Body of pancreas (tissue), 4 donors: ENCODE results near the gene OR51S1. TPM values are rescaled to one million over a fixed set of nuclear protein-coding genes. Genes with fewer than 3 reads are reported as not detected.

Experiments
- ATAC-seq: fragments of 150-250 bp; one replicate; pipeline ENCODE4 v1.9.1; 2016
- DNase-seq, 4 donors: peaks; one replicate each; pipeline ENCODE4 v3.0.0-alpha.2; 2019
- H3K27ac ChIP-seq, 4 donors: fragments of 200-600 bp; sonication (generic); 1 replicate in 3 of 4; 2 replicates in 1 of 4; pipeline versions ENCODE4 v1.5.1 to v1.6.1; 2016 to 2019; ENCODE audit warnings: mild to moderate bottlenecking in 1 of 4, mixed read lengths in 1 of 4, moderate library complexity in 1 of 4
- H3K27me3 ChIP-seq, 2 donors: fragments of 200-600 bp; sonication (generic); one replicate each; pipeline ENCODE4 v1.6.0; 2016; ENCODE audit warnings: mild to moderate bottlenecking in 1 of 2
- H3K36me3 ChIP-seq, 2 donors: fragments of 200-600 bp; sonication (generic); replicated peaks in 1 of 2; 2 replicates each; pipeline ENCODE4 v1.5.1; 2016; ENCODE audit warnings: low read depth in 2 of 2; ENCODE audit not compliant: insufficient read depth in 1 of 2
- H3K4me1 ChIP-seq: fragments of 200-600 bp; sonication (generic); one replicate; pipeline ENCODE4 v1.6.0; 2016
- H3K4me3 ChIP-seq, 2 donors: fragments of 200-600 bp; sonication (generic); 1 replicate in 1 of 2; 2 replicates in 1 of 2; pipeline ENCODE4 v1.5.1; 2016 to 2019
- H3K9me3 ChIP-seq, 3 donors: fragments of 200-600 bp; sonication (generic); 1 replicate in 2 of 3; 2 replicates in 1 of 3; pipeline ENCODE4 v1.5.1; 2016
- CTCF ChIP-seq, 7 experiments: fragments of 450-650 bp in 4 of 7; fragments of 200-600 bp in 3 of 7; sonication (generic) in 3 of 7; IDR thresholded peaks; one replicate each; pipeline ENCODE4 v1.5.1; 2016 to 2019; ENCODE audit warnings: antibody characterized with exemption in 7 of 7
- POLR2A ChIP-seq, 3 donors: fragments of 450-650 bp; IDR thresholded peaks; one replicate each; pipeline ENCODE4 v1.6.1; 2016; ENCODE audit warnings: antibody characterized with exemption in 3 of 3, mild to moderate bottlenecking in 2 of 3
- WGBS, 2 donors: methylation state at CpG; one replicate each; pipeline ENCODE4 v1.1.5; 2017; 5-methylcytosine and 5-hydroxymethylcytosine counted together
- intact Hi-C: fragments of 100-400 bp; cut with DNase I; formaldehyde crosslinking; loops from one replicate; pipeline ENCODE4 v1.15.1; 2023
- total RNA-seq, 2 donors: library from RNA; depleted of rRNA; stranded (reverse); fragments of >200 nt; gene quantifications; one replicate each; pipeline ENCODE4 v1.1.0, GENCODE V29; 2016

Gene OR51S1
- total RNA-seq, 2 donors from 2014 or later, result not detected

GRCh38 chr11:4884361-4884760 lies 35.4 kb upstream of the OR51S1 start:
- Histone ChIP-seq H3K4me3 (no peak overlapping the region), H3K27ac (no peak overlapping the region), H3K27me3 (no peaks in the 10 kb centered on the region), H3K36me3 (no peaks in the 10 kb centered on the region), H3K9me3 (peaks cover 0 to 4% (median 0%) of the 10 kb centered on the region in 3 donors), H3K4me1 (no peaks in the 10 kb centered on the region)
- TF ChIP-seq CTCF (IDR thresholded peaks at IDR 0.05) (no peak), POLR2A (IDR thresholded peaks at IDR 0.05) (no peak)
- no peak for DNase-seq
- 71 to 73% methylated on average over 3 of the region's 3 CpGs for WGBS, 2 donors
- intact Hi-C loops, result no loop called here
- ATAC-seq, result no peak

GRCh38 chr11:4882543-4882942 lies 33.5 kb upstream of the OR51S1 start:
- Histone ChIP-seq H3K36me3 (no peaks in the 10 kb centered on the region), H3K4me1 (no peaks in the 10 kb centered on the region), H3K4me3 (no peak overlapping the region), H3K9me3 (peaks cover 0 to 4% (median 0%) of the 10 kb centered on the region in 3 donors), H3K27me3 (no peaks in the 10 kb centered on the region), H3K27ac (no peak overlapping the region)
- DNase-seq (no peak), ATAC-seq (no peak)
- TF ChIP-seq POLR2A (IDR thresholded peaks at IDR 0.05) (no peak), CTCF (IDR thresholded peaks at IDR 0.05) (no peak)
- intact Hi-C loops, result no loop called here
- WGBS, 2 donors, result 70 to 74% methylated on average over 5 of the region's 5 CpGs

DNA sequence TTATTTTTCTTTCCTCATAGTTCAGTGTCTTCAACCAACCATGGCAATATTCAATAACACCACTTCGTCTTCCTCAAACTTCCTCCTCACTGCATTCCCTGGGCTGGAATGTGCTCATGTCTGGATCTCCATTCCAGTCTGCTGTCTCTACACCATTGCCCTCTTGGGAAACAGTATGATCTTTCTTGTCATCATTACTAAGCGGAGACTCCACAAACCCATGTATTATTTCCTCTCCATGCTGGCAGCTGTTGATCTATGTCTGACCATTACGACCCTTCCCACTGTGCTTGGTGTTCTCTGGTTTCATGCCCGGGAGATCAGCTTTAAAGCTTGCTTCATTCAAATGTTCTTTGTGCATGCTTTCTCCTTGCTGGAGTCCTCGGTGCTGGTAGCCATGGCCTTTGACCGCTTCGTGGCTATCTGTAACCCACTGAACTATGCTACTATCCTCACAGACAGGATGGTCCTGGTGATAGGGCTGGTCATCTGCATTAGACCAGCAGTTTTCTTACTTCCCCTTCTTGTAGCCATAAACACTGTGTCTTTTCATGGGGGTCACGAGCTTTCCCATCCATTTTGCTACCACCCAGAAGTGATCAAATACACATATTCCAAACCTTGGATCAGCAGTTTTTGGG lies 33.0 kb upstream of the OR51S1 start, which contains the start of gene OR51T1:
TSS of gene OR51T1 (plus strand) at position 41 of the 641 bp plus-strand sequence. CDS start at position 41, 0 bp downstream.
- no peaks in the 10 kb centered on the region for H3K9me3 ChIP-seq
- 69 to 76% methylated on average over 8 of the region's 8 CpGs for WGBS, 2 donors
- H3K36me3 ChIP-seq, result no peaks in the 10 kb centered on the region
- ATAC-seq (no peak), DNase-seq (no peak)
- H3K27ac ChIP-seq, result no peak within 1 kb of the TSS
- TF ChIP-seq CTCF (IDR thresholded peaks at IDR 0.05), result no peak
- TF ChIP-seq POLR2A (IDR thresholded peaks at IDR 0.05), result no peak
- H3K4me3 ChIP-seq, result no peak within 1 kb of the TSS
- H3K4me1 ChIP-seq, result no peaks in the 10 kb centered on the region
- H3K27me3 ChIP-seq, result no peaks in the 10 kb centered on the region
- intact Hi-C loops, result no loop called here

DNA sequence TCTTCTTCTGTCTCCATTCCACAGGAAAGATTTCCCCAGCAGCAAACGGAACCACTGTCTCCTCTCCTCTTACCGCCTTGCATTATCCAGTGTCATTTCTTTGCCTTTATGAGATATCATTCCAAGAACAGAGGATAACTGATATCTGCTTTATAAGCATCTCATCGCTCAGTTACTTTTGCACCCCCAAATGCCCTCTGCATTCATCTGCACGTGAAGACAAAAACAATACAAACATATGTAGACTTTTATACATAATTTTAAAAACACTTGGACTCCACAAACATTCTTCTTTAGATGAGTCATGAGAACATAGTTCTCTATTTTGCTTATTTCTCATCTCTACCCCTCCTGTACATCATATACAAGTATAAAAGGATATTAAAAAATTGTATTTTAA lies 32.2 kb upstream of the OR51S1 start:
- H3K9me3 ChIP-seq, result no peaks in the 10 kb centered on the region
- no peaks in the 10 kb centered on the region for H3K27me3 ChIP-seq
- H3K4me1 ChIP-seq, result no peaks in the 10 kb centered on the region
- H3K27ac ChIP-seq, result no peak overlapping the region
- TF ChIP-seq CTCF (IDR thresholded peaks at IDR 0.05) (no peak), POLR2A (IDR thresholded peaks at IDR 0.05) (no peak)
- WGBS, 2 donors, result 70 to 85% methylated on average over 4 of the region's 4 CpGs
- no peak for DNase-seq
- ATAC-seq, result no peak
- intact Hi-C loops, result no loop called here
- no peaks in the 10 kb centered on the region for H3K36me3 ChIP-seq
- H3K4me3 ChIP-seq, result no peak overlapping the region

DNA sequence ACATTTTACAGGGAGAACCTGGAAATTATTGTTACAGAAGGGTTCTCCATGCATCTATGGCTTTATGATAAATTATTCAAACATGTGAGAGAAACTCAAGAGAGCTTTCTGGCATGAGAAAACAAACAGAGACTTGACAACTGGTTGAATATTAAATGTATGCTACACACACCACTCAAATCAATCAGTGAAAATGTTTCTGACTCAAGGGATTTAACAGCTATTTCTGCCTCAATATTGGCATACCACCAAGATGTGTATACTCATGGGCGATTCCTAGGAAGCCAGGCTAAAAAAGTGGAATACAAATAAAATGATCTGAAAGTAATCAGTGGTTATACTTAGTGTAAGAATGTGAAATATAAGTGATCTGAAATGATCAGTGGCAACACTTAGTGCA lies 16.8 kb upstream of the OR51S1 start:
- no peaks in the 10 kb centered on the region for H3K27me3 ChIP-seq
- H3K36me3 ChIP-seq, result no peaks in the 10 kb centered on the region
- no peaks in the 10 kb centered on the region for H3K4me1 ChIP-seq
- H3K4me3 ChIP-seq, result no peak overlapping the region
- no peak for TF ChIP-seq CTCF (IDR thresholded peaks at IDR 0.05)
- TF ChIP-seq POLR2A (IDR thresholded peaks at IDR 0.05), result no peak
- H3K27ac ChIP-seq, result no peak overlapping the region
- intact Hi-C loops, result no loop called here
- no peaks in the 10 kb centered on the region for H3K9me3 ChIP-seq
- ATAC-seq, result no peak
- DNase-seq, result no peak
- 9 to 13% methylated on average over 1 of the region's 1 CpG for WGBS, 2 donors
